ENCODE data around the gene STOX1.

- TF ChIP-seq, protein P1, sequence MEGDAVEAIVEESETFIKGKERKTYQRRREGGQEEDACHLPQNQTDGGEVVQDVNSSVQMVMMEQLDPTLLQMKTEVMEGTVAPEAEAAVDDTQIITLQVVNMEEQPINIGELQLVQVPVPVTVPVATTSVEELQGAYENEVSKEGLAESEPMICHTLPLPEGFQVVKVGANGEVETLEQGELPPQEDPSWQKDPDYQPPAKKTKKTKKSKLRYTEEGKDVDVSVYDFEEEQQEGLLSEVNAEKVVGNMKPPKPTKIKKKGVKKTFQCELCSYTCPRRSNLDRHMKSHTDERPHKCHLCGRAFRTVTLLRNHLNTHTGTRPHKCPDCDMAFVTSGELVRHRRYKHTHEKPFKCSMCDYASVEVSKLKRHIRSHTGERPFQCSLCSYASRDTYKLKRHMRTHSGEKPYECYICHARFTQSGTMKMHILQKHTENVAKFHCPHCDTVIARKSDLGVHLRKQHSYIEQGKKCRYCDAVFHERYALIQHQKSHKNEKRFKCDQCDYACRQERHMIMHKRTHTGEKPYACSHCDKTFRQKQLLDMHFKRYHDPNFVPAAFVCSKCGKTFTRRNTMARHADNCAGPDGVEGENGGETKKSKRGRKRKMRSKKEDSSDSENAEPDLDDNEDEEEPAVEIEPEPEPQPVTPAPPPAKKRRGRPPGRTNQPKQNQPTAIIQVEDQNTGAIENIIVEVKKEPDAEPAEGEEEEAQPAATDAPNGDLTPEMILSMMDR (IDR thresholded peaks at IDR 0.05; ENCODE audit: low read depth, low read length, poor library complexity, severe bottlenecking) = no peak
- TF ChIP-seq EZH2phosphoT487 (IDR thresholded peaks at IDR 0.05; ENCODE audit: borderline replicate concordance, low read length) = no peak
Observed at GRCh38 chr10:68871105-68871711, 43.9 kb downstream of the STOX1 start.
